Measurements from ENCODE around the gene CLPTM1L.

DNA sequence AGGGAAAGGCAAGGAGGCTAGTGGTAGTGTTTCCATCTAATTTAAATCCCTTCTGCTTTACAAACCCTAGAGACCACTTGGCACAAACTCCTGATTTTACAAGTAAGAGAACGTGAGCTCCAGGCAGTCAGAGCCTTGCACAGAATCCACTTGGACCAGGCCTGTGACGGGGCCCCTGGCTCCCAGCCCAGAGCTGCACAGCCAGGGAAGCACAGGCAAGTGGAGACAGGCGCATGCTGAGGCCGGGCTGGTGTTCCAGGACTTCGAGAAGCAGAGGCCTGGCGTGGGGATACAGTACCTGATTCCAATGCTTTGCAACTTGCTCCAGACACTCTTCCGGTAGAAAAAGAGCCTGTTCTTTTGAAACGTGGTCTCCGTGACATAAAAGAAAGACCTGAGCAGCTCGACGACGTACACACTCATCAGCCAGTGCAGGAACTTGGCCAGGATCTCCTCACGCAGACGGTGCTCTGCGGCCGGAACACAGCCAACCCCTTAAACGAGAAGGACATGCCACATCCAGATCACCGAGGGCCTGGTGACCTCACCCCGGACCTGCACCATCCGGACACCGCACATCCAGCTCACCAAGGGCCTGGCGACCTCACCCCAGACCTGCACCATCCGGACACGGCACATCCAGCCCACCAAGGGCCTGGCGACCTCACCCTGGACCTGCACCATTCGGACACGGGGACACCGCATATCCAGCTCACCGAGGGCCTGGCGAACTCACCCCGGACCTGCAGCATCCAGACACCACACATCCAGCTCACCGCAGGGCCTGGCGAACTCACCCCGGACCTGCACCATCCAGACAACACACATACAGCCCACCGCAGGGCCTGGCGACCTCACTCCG, 62.5 kb downstream of the CLPTM1L start:
- TF ChIP-seq, protein P1, sequence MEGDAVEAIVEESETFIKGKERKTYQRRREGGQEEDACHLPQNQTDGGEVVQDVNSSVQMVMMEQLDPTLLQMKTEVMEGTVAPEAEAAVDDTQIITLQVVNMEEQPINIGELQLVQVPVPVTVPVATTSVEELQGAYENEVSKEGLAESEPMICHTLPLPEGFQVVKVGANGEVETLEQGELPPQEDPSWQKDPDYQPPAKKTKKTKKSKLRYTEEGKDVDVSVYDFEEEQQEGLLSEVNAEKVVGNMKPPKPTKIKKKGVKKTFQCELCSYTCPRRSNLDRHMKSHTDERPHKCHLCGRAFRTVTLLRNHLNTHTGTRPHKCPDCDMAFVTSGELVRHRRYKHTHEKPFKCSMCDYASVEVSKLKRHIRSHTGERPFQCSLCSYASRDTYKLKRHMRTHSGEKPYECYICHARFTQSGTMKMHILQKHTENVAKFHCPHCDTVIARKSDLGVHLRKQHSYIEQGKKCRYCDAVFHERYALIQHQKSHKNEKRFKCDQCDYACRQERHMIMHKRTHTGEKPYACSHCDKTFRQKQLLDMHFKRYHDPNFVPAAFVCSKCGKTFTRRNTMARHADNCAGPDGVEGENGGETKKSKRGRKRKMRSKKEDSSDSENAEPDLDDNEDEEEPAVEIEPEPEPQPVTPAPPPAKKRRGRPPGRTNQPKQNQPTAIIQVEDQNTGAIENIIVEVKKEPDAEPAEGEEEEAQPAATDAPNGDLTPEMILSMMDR (conservative IDR thresholded peaks at IDR 0.05) = no peak
- no peak for TF ChIP-seq ZFX (IDR thresholded peaks at IDR 0.05)

Data from C4-2B (cell line).